Fibroblast of lung (primary cell): Measurements from ENCODE around the gene SELENOI. TPM values are rescaled to one million over a fixed set of nuclear protein-coding genes. Genes with fewer than 3 reads are reported as not detected.
A peak's percentile ranks its signal among the peaks of the same experiment; 100 is the strongest.

Experiments
- DNase-seq, 2 donors: peaks; one replicate each; pipeline versions ENCODE4 v3.0.0 to v3.0.0-alpha.2; 2010; ENCODE audit warnings: low read depth in 2 of 2
- H2AFZ ChIP-seq: 2 replicates; pipeline ENCODE4 v1.5.1; 2012; ENCODE audit warnings: low read length, control low read depth, inconsistent platforms
- H3K27ac ChIP-seq: 2 replicates; pipeline ENCODE4 v1.5.1; 2011; ENCODE audit warnings: low read length, control low read depth; ENCODE audit not compliant: insufficient read depth
- H3K27me3 ChIP-seq: 2 replicates; pipeline ENCODE4 v1.5.1; 2011; ENCODE audit warnings: mild to moderate bottlenecking, low read length; ENCODE audit not compliant: control insufficient read depth, insufficient read depth
- H3K36me3 ChIP-seq: 2 replicates; pipeline ENCODE4 v1.5.1; 2011; ENCODE audit warnings: low read length; ENCODE audit not compliant: control insufficient read depth, insufficient read depth
- H3K4me1 ChIP-seq: 2 replicates; pipeline ENCODE4 v1.5.1; 2011; ENCODE audit warnings: low read length; ENCODE audit not compliant: control insufficient read depth, insufficient read depth; ENCODE audit errors: extremely low read depth
- H3K4me2 ChIP-seq: 2 replicates; pipeline ENCODE4 v1.5.1; 2011; ENCODE audit warnings: low read length, control low read depth; ENCODE audit not compliant: insufficient read depth; ENCODE audit errors: extremely low read depth
- H3K4me3 ChIP-seq, 4 experiments: fragments of 200-600 bp in 1 of 4; sonication (generic) in 1 of 4; replicated peaks in 1 of 4; 2 replicates each; pipeline ENCODE4 v1.5.1; 2011 to 2016; ENCODE audit warnings: low read length in 4 of 4, low read depth in 3 of 4, mild to moderate bottlenecking in 3 of 4, control low read depth in 2 of 4, inconsistent platforms in 1 of 4, mixed read lengths in 1 of 4; ENCODE audit not compliant: insufficient read depth in 1 of 4; ENCODE audit errors: control extremely low read depth in 1 of 4
- H3K79me2 ChIP-seq: 2 replicates; pipeline ENCODE4 v1.5.1; 2012; ENCODE audit warnings: mild to moderate bottlenecking, low read length, inconsistent platforms; ENCODE audit not compliant: control insufficient read depth, insufficient read depth
- H3K9ac ChIP-seq: 2 replicates; pipeline ENCODE4 v1.5.1; 2011; ENCODE audit warnings: mild to moderate bottlenecking, low read length, control low read depth; ENCODE audit not compliant: insufficient read depth
- H3K9me3 ChIP-seq: 2 replicates; pipeline ENCODE4 v1.5.1; 2012; ENCODE audit warnings: low read depth, low read length; ENCODE audit not compliant: control insufficient read depth, insufficient read depth
- H4K20me1 ChIP-seq: 2 replicates; pipeline ENCODE4 v1.5.1; 2011; ENCODE audit warnings: low read length; ENCODE audit not compliant: control insufficient read depth, insufficient read depth; ENCODE audit errors: extremely low read depth
- CTCF ChIP-seq, 2 donors: IDR thresholded peaks in 1 of 2; conservative IDR thresholded peaks in 1 of 2; 1 replicate in 1 of 2; 2 replicates in 1 of 2; pipeline ENCODE4 v1.5.1; 2011 to 2012; ENCODE audit warnings: low read length in 2 of 2, control low read depth in 1 of 2, inconsistent platforms in 1 of 2, low read depth in 1 of 2, mild to moderate bottlenecking in 1 of 2
- EZH2 ChIP-seq: IDR thresholded peaks from 2 replicates; pipeline ENCODE4 v1.5.1; 2012; ENCODE audit warnings: low read length, control low read depth, mild to moderate bottlenecking; ENCODE audit errors: missing control alignments
- polyA plus RNA-seq, 2 donors: library from polyadenylated mRNA; depleted of rRNA in 1 of 2; stranded (reverse) in 1 of 2; unstranded in 1 of 2; fragments of >200 nt; gene quantifications; 2 replicates each; pipeline ENCODE4 v1.2.1, GENCODE V29; 2011 to 2012; ENCODE audit warnings: missing spikeins in 1 of 2
- total RNA-seq: library from RNA; depleted of rRNA; stranded (reverse); fragments of >200 nt; gene quantifications from 2 replicates; pipeline ENCODE4 v1.2.1, GENCODE V29; 2014

Gene SELENOI
- total and polyA plus RNA-seq, 2 donors (not counting 1 experiment from before 2014, with no cell fraction given) = 11.9 to 18.8 TPM

DNA sequence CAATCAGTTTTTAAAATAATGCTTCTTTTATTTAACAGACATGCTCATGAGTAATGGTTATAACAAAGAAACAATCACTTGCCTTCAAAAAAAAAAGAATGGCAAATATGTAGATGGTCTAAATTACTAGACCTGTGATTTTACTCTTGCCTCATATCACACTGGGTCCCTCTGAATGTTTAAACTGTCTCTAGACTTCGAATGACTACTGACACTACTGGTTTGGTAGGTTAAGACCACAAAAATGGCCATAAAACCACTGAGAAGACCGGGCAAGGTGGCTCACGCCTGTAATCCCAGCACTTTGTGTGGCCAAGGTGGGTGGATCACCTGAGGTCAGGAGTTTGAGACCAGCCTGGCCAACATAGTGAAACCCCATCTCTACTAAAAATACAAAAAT lies 5.1 kb upstream of the SELENOI start:
- Histone ChIP-seq H3K4me3 (no peak overlapping the region), H2AFZ (no peak overlapping the region), H3K36me3 (no peaks in the 10 kb centered on the region), H3K79me2 (peaks cover 2% of the 10 kb centered on the region), H3K9ac (no peak overlapping the region), H3K9me3 (no peaks in the 10 kb centered on the region), H3K4me2 (no peak overlapping the region), H4K20me1 (no peaks in the 10 kb centered on the region), H3K4me1 (no peaks in the 10 kb centered on the region), H3K27me3 (no peaks in the 10 kb centered on the region), H3K27ac (no peak overlapping the region)
- TF ChIP-seq CTCF (conservative IDR thresholded peaks at IDR 0.05 in 1 of 2, IDR thresholded peaks at IDR 0.05 in 1 of 2; ENCODE audit: low read depth in 1 of 2, low read length in 2 of 2) (no peak), EZH2 (no peak)
- no peak for DNase-seq

- no peaks in the 10 kb centered on the region for H3K36me3 ChIP-seq
- peak overlapping the region; percentile 83 to 96 (median 90) for H3K4me3 ChIP-seq
- H3K9me3 ChIP-seq = no peaks in the 10 kb centered on the region
- peak overlapping the region; percentile 85 for H3K27ac ChIP-seq
- H3K4me2 ChIP-seq = peak overlapping the region; percentile 89
- TF ChIP-seq CTCF (conservative IDR thresholded peaks at IDR 0.05 in 1 of 2, IDR thresholded peaks at IDR 0.05 in 1 of 2; ENCODE audit: low read depth in 1 of 2, low read length in 2 of 2) (no peak), EZH2 (no peak)
- peak; percentile 37 to 69 for DNase-seq
- H2AFZ ChIP-seq = peak overlapping the region; percentile 95
- H3K27me3 ChIP-seq = no peaks in the 10 kb centered on the region
- H3K9ac ChIP-seq = peak overlapping the region; percentile 71
- no peaks in the 10 kb centered on the region for H4K20me1 ChIP-seq
- H3K4me1 ChIP-seq = peaks cover 2% of the 10 kb centered on the region
- H3K79me2 ChIP-seq = peaks cover 36% of the 10 kb centered on the region
These were observed 1.2 kb upstream of the SELENOI start for GRCh38 chr2:26344581-26345282.

GRCh38 chr2:26345283-26345544 lies 729 bp upstream of the SELENOI start:
- Histone ChIP-seq H2AFZ (peak overlapping the region; percentile 95), H3K4me3 (peak overlapping the region; percentile 83 to 96 (median 90)), H3K9me3 (no peaks in the 10 kb centered on the region), H3K79me2 (peaks cover 41% of the 10 kb centered on the region), H3K4me2 (peak overlapping the region; percentile 89), H3K36me3 (no peaks in the 10 kb centered on the region), H3K27ac (peak overlapping the region; percentile 85), H3K27me3 (no peaks in the 10 kb centered on the region), H3K4me1 (peaks cover 2% of the 10 kb centered on the region), H4K20me1 (no peaks in the 10 kb centered on the region), H3K9ac (peak overlapping the region; percentile 71)
- no peak for TF ChIP-seq CTCF (conservative IDR thresholded peaks at IDR 0.05 in 1 of 2, IDR thresholded peaks at IDR 0.05 in 1 of 2; ENCODE audit: low read depth in 1 of 2, low read length in 2 of 2)
- TF ChIP-seq EZH2 = no peak
- no peak for DNase-seq
